Ovary (tissue), 9 donors: ENCODE results near the gene SLC16A3. TPM values are rescaled to one million over a fixed set of nuclear protein-coding genes. Genes with fewer than 3 reads are reported as not detected.

Source experiments
- DNase-seq, 5 donors: peaks; one replicate each; pipeline ENCODE4 v3.0.0-alpha.2; 2019 to 2020
- H3K27ac ChIP-seq, 2 donors: fragments of 200-600 bp; one replicate each; pipeline versions ENCODE4 v1.5.1 to v1.8.0; 2019 to 2022
- H3K27me3 ChIP-seq: fragments of 200-600 bp; one replicate; pipeline ENCODE4 v1.8.0; 2022
- H3K36me3 ChIP-seq: fragments of 200-600 bp; sonication (generic); one replicate; pipeline ENCODE4 v1.5.1; 2019
- H3K4me1 ChIP-seq: one replicate; pipeline ENCODE4 v1.8.1; 2013; ENCODE audit warnings: mild to moderate bottlenecking, moderate library complexity; ENCODE audit not compliant: insufficient read depth
- H3K4me3 ChIP-seq: fragments of 200-600 bp; sonication (generic); one replicate; pipeline ENCODE4 v1.5.1; 2017
- H3K9me3 ChIP-seq, 2 donors: fragments of 200-600 bp in 1 of 2; sonication (generic) in 1 of 2; one replicate each; pipeline versions ENCODE4 v1.5.1 to v1.8.1; 2013 to 2019; ENCODE audit warnings: mild to moderate bottlenecking in 1 of 2, moderate library complexity in 1 of 2
- EP300 ChIP-seq: sonication (generic); formaldehyde crosslinking; IDR thresholded peaks from one replicate; pipeline ENCODE4 v1.6.1; 2017; ENCODE audit warnings: antibody characterized with exemption
- POLR2A ChIP-seq: fragments of 450-650 bp; IDR thresholded peaks from one replicate; pipeline ENCODE4 v1.6.1; 2017; ENCODE audit warnings: antibody characterized with exemption, mild to moderate bottlenecking, moderate library complexity
- WGBS, 3 donors: extraction: QIAGEN DNeasy Blood & Tissue Kit in 1 of 3; methylation state at CpG; one replicate each; pipeline versions ENCODE4 v1.1.5 to v1.1.7; 2013 to 2017; 5-methylcytosine and 5-hydroxymethylcytosine counted together
- intact Hi-C, 4 donors: fragments of 100-400 bp; cut with DNase I; formaldehyde crosslinking; loops; one replicate each; pipeline versions ENCODE4 v1.11.0 to v1.15.1; 2022 to 2023
- polyA plus RNA-seq, 2 donors: library from polyadenylated mRNA; stranded (reverse); fragments of 200-250 nt in 1 of 2; fragments of 350-450 nt in 1 of 2; fragmentation: Illumina TruSeq in 1 of 2; extraction: RNeasy Lipid Tissue Mini Kit (QIAGEN cat#74804) in 1 of 2; gene quantifications; one replicate each; pipeline ENCODE4 v1.2.3, GENCODE V29; 2013 to 2014
- total RNA-seq, 7 donors: library from RNA; depleted of rRNA in 2 of 7; stranded (reverse); fragments of >200 nt in 2 of 7; fragmentation: NEBNext Ultra II Directional in 3 of 7; extraction: Animal tissue kit (Norgen Biotek cat#: 25700) in 3 of 7; gene quantifications; one replicate each; pipeline versions ENCODE4 v1.1.0 to v1.2.4, GENCODE V29; 2016 to 2023
- TF ChIP-seq, protein P1 (sequence below), 3 donors: fragments of 450-650 bp in 2 of 3; fragments of 200-600 bp in 1 of 3; IDR thresholded peaks; one replicate each; pipeline versions ENCODE4 v1.5.1 to v1.8.0; 2016 to 2022; ENCODE audit warnings: antibody characterized with exemption in 3 of 3, mild to moderate bottlenecking in 1 of 3
- donor health status: DM: no; HTN: no; CAD: no; lungs with moderate emphysema.
- donor health status: DM: no; HTN: no; CAD: no.
- donor health status: Bipolar disorder and iron deficiency.
- donor health status: DM: yes; HTN: yes; CAD: no.
- donor health status: DM: no; HTN: no; CAD: no.
- donor health status: DM: yes; HTN: yes; CAD: no.

SLC16A3 gene
- total and polyA plus RNA-seq, 9 donors, result 3.5 to 23.2 (median 15.8) TPM

DNA sequence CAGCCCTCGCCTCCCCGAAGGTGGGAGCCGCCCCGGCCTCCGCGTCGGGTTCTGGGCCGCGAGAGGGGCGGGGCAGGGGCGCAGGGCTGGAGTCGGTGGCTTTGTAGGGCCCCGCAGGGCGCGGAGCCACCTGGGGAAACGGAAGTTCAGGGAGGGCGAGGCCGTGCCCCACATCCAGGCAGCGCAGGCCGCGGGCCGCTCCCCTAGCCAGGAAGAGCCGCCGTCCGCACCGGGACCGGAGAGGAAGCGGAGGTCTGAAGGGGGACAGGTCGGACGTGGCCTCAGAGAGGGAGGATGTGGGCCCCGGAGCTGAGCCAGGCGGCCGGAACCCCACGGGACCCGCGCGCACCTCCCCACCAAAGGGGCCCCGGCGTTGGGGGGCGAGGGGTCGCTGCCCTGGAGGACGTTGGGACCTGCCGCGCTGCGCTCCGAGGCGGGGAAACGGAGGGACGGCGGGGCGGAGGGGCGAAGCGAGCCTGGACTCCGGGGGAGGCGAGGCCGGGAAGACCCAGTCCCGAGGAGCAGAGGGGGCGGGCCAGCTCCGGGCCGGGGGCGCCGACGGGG lies 482 bp upstream of the SLC16A3 start:
- H3K27me3 ChIP-seq, result no peaks in the 10 kb centered on the region
- DNase-seq, result peak in 1 of 5 donors; percentile 46
- TF ChIP-seq POLR2A (no peak), EP300 (no peak)
- no peaks in the 10 kb centered on the region for H3K9me3 ChIP-seq
- H3K4me3 ChIP-seq, result peak overlapping the region; percentile 31
- H3K36me3 ChIP-seq, result no peaks in the 10 kb centered on the region
- intact Hi-C loops, result no loop called here
- H3K27ac ChIP-seq, result peak overlapping the region in 1 of 2 donors; percentile 35
- H3K4me1 ChIP-seq, result peaks cover 14% of the 10 kb centered on the region
- 25 to 49% (median 39%) methylated on average over 43 to 63 of the region's 63 CpGs for WGBS, 3 donors

DNA sequence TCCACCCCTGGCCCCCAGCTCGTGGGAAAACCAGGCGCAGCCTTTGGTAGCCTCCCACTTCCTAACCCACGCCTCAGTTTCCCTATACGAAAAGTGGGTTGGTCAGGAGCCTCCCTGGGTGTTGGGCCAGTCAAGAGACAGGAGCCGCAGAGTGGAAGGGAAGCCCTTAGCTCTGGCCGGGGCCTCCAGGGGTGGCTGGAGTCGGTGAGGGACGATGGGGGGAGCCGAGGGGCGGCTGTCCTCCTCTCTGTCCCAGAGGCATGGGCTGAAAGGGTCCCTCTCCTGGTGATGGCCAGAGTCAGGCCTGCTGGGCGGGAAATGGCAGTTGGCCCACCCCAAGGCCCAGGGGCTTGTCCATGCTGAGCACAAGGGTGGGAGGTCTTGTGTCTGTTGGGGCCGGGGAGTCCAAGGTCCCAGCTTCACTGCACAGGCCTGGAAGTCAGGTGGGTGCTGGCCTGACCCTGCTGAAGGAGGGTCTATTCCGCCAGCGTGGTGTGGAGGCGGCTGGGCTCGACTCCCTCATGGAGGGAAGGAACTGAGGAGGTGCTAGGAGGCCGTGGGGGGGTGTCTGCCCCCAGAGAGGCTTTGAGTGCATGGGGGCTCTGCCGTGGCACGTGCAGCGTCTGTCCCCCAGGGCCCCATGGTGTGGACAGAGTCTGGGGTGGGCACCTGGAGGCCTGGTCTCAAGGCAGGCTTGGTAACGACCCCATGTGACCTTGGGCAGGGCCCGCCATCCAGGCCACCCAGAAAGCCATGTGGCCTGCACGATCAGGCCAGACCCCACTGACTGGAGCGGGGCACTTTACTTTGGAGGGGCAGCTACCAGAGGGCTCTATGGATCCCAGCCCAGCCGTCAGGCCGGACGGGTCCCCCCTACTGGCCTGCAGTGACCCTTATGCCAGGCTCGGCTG lies 1.1 kb downstream of the SLC16A3 start:
- no peaks in the 10 kb centered on the region for H3K9me3 ChIP-seq
- peak overlapping the region in 1 of 2 donors; percentile 80 for H3K27ac ChIP-seq
- H3K36me3 ChIP-seq, result no peaks in the 10 kb centered on the region
- no peaks in the 10 kb centered on the region for H3K27me3 ChIP-seq
- WGBS, 3 donors, result 62 to 71% (median 71%) methylated on average over 18 to 28 of the region's 28 CpGs
- peak in 1 of 5 donors; percentile 36 for DNase-seq
- peaks cover 15% of the 10 kb centered on the region for H3K4me1 ChIP-seq
- peak overlapping the region; percentile 50 for H3K4me3 ChIP-seq
- TF ChIP-seq, protein P1, sequence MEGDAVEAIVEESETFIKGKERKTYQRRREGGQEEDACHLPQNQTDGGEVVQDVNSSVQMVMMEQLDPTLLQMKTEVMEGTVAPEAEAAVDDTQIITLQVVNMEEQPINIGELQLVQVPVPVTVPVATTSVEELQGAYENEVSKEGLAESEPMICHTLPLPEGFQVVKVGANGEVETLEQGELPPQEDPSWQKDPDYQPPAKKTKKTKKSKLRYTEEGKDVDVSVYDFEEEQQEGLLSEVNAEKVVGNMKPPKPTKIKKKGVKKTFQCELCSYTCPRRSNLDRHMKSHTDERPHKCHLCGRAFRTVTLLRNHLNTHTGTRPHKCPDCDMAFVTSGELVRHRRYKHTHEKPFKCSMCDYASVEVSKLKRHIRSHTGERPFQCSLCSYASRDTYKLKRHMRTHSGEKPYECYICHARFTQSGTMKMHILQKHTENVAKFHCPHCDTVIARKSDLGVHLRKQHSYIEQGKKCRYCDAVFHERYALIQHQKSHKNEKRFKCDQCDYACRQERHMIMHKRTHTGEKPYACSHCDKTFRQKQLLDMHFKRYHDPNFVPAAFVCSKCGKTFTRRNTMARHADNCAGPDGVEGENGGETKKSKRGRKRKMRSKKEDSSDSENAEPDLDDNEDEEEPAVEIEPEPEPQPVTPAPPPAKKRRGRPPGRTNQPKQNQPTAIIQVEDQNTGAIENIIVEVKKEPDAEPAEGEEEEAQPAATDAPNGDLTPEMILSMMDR (IDR thresholded peaks at IDR 0.05), result no peak
- TF ChIP-seq POLR2A (no peak), EP300 (no peak)
- intact Hi-C loops, result loop anchor here in 1 of 4 donors (10.0 kb wide), 1 partner anchor 65 kb away; no protein-coding TSS in a partner anchor

DNA sequence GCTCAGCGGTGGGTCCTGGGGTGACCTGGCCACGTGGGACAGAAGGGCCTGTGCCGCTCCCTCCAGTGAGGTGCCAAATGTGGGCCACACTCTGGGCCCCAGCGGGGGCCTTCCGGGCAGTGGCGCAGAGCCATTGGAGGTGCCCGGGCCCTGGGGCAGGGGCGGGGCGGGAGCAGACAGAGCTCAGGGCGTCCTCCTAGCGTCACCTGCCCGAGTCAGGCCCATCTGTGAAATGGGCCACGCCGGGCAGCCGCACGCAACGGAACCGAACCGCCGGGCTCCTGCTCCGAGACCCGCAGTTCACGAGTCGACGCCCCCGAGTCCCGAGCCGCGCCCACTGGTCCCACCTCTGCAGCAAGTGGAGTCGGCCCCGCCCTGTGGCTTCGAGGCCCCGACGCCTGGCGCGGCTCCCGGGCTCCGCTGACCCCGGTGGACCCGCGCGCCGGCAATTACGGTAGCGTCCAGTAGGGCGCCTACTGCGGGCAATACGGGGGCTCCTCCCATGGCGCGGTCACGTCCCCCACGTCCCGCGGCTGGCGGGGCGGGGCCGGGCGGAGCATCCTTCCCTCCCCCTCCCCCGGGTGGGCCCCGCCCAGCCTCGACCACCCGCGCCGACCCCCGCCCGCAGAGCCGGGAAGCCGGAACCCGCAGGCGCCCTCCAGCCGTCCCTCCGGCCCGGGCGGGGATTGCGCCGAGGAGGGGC lies 1.9 kb downstream of the SLC16A3 start:
- 6 to 18% (median 7%) methylated on average over 27 to 73 of the region's 76 CpGs for WGBS, 3 donors
- intact Hi-C loops, result loop anchor here in 1 of 4 donors (10.0 kb wide), 1 partner anchor 64 kb away; no protein-coding TSS in a partner anchor
- TF ChIP-seq, protein P1 (IDR thresholded peaks at IDR 0.05), result peak; percentile 38 to 81 (median 64)
- TF ChIP-seq EP300, result no peak
- no peak for TF ChIP-seq POLR2A

DNA sequence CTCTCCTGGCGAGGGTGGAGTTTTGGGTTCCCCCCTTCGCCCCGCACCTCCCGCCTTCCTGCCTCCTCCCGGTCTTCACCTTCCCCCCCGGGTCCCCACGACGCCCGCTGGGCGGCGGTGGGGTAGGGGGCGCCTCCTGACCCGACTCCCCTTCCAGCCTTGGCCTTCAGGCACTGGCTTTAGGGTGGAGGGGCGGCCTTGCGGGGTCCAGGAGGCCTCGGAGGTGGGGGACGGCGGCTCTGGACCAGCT lies 2.4 kb downstream of the SLC16A3 start:
- TF ChIP-seq POLR2A (no peak), EP300 (no peak)
- TF ChIP-seq, protein P1 (IDR thresholded peaks at IDR 0.05), result no peak
- peak overlapping the region; percentile 50 for H3K4me3 ChIP-seq
- WGBS, 3 donors, result 0% methylated on average over 10 to 18 of the region's 18 CpGs
- no peaks in the 10 kb centered on the region for H3K27me3 ChIP-seq
- H3K27ac ChIP-seq, result peak overlapping the region; percentile 53 to 80
- intact Hi-C loops, result loop anchor here in 1 of 4 donors (10.0 kb wide), 1 partner anchor 64 kb away; no protein-coding TSS in a partner anchor
- no peaks in the 10 kb centered on the region for H3K36me3 ChIP-seq
- no peaks in the 10 kb centered on the region for H3K9me3 ChIP-seq
- H3K4me1 ChIP-seq, result peaks cover 21% of the 10 kb centered on the region
- DNase-seq, result no peak

More for the DNA sequence above, 1.9 kb downstream of the SLC16A3 start:
- Histone ChIP-seq H3K36me3 (no peaks in the 10 kb centered on the region), H3K27me3 (no peaks in the 10 kb centered on the region), H3K27ac (peak overlapping the region; percentile 53 to 80), H3K4me3 (peak overlapping the region; percentile 50), H3K4me1 (peaks cover 16% of the 10 kb centered on the region), H3K9me3 (no peaks in the 10 kb centered on the region)
- DNase-seq, result peak; percentile 83 to 92 (median 90)
